Kidney (tissue), 14 donors: ENCODE data around the gene TRAPPC6A. TPM values are rescaled to one million over a fixed set of nuclear protein-coding genes. Genes with fewer than 3 reads are reported as not detected.

Experiments
- DNase-seq, 5 donors: peaks; one replicate each; pipeline ENCODE4 v3.0.0-alpha.2; 2013 to 2020
- FAIRE-seq: peaks from 2 replicates; lab custom pipeline; 2012; peaks lifted over from hg19 to GRCh38; lab: Jason Lieb, UNC
- H3K27ac ChIP-seq, 2 donors: one replicate each; pipeline ENCODE4 v1.7.0; 2013; ENCODE audit warnings: low read depth in 2 of 2, low read length in 2 of 2, inconsistent platforms in 1 of 2
- H3K27me3 ChIP-seq: one replicate; pipeline ENCODE4 v1.7.1; 2013; ENCODE audit warnings: low read length, inconsistent platforms; ENCODE audit not compliant: control insufficient read depth, insufficient read depth
- H3K36me3 ChIP-seq, 3 donors: one replicate each; pipeline versions ENCODE4 v1.7.0 to v1.7.1; 2013; ENCODE audit warnings: low read length in 3 of 3, control low read depth in 1 of 3, inconsistent platforms in 1 of 3; ENCODE audit not compliant: insufficient read depth in 3 of 3, control insufficient read depth in 2 of 3
- H3K4me1 ChIP-seq, 3 donors: one replicate each; pipeline versions ENCODE4 v1.7.0 to v1.7.1; 2013; ENCODE audit warnings: low read length in 3 of 3, inconsistent platforms in 1 of 3, low read depth in 1 of 3; ENCODE audit not compliant: control insufficient read depth in 2 of 3, insufficient read depth in 2 of 3
- H3K4me3 ChIP-seq, 3 donors: one replicate each; pipeline versions ENCODE4 v1.7.0 to v1.8.1; 2013; ENCODE audit warnings: low read length in 3 of 3, control low read depth in 1 of 3, inconsistent platforms in 1 of 3
- H3K9ac ChIP-seq, 3 donors: one replicate each; pipeline versions ENCODE4 v1.7.0 to v1.7.1; 2013; ENCODE audit warnings: low read length in 3 of 3, control low read depth in 1 of 3, inconsistent platforms in 1 of 3
- H3K9me3 ChIP-seq, 3 donors: one replicate each; pipeline versions ENCODE4 v1.7.0 to v1.7.1; 2013; ENCODE audit warnings: low read length in 3 of 3, control low read depth in 1 of 3, inconsistent platforms in 1 of 3; ENCODE audit not compliant: control insufficient read depth in 2 of 3, insufficient read depth in 1 of 3
- intact Hi-C: fragments of 100-400 bp; cut with DNase I; formaldehyde crosslinking; loops from one replicate; pipeline ENCODE4 v1.11.1; 2022
- polyA plus RNA-seq: library from polyadenylated mRNA; stranded (reverse); fragments of 350-450 nt; fragmentation: Illumina TruSeq; extraction: RNeasy Lipid Tissue Mini Kit (QIAGEN cat#74804); gene quantifications from one replicate; pipeline ENCODE4 v1.2.3, GENCODE V29; 2014; ENCODE audit warnings: low read depth, low replicate concordance; ENCODE audit not compliant: insufficient read depth
- total RNA-seq: library from RNA; stranded (reverse); fragmentation: NEBNext Ultra II Directional; extraction: Animal tissue kit (Norgen Biotek cat#: 25700); gene quantifications from one replicate; pipeline ENCODE4 v1.2.1, GENCODE V29; 2021
- TF ChIP-seq, protein P1 (sequence below): IDR thresholded peaks from 3 replicates; pipeline ENCODE4 v1.5.1; 2012; ENCODE audit warnings: mild to moderate bottlenecking, moderate library complexity, borderline replicate concordance; ENCODE audit not compliant: insufficient read depth; ENCODE audit errors: extremely low read depth
- donor health status: control.
- donor health status: control.
- donor health status: control.
- donor health status: control.
- donor health status: control.
- donor health status: DM: yes; HTN: yes; CAD: no.
- donor health status: Normal renal cell carcinoma (clear cell type).

Gene TRAPPC6A
- total and polyA plus RNA-seq, 2 donors from 2014 or later = 37.2 to 123 TPM

DNA sequence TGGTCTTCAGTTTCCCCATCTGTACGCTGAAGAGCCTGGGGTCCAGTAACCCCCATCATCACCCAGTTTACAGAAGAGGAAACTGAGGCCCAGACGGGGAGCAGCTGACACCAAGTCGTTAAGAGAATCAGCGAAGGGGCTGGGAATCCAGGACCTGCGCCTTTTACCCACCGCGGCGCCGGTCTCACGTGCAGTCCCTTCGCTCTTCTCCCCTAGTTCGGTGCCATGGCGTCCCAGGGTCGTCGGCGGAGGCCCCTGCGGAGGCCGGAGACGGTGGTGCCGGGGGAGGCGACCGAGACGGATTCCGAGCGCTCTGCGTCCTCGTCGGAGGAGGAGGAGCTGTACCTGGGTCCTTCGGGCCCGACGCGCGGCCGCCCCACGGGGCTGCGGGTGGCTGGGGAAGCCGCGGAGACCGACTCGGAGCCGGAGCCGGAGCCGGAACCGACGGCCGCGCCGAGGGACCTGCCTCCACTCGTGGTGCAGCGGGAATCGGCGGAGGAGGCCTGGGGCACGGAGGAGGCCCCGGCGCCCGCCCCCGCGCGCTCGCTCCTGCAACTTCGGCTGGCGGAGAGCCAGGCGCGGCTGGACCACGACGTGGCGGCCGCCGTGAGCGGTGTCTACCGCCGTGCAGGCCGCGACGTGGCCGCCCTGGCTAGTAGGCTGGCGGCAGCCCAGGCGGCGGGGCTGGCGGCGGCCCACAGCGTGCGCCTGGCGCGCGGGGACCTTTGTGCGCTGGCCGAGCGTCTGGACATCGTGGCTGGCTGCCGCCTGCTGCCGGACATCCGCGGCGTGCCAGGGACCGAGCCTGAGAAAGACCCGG, 1.2 kb upstream of the TRAPPC6A start:
- intact Hi-C loops = no loop called here
- H3K36me3 ChIP-seq = no peaks in the 10 kb centered on the region
- TF ChIP-seq, protein P1, sequence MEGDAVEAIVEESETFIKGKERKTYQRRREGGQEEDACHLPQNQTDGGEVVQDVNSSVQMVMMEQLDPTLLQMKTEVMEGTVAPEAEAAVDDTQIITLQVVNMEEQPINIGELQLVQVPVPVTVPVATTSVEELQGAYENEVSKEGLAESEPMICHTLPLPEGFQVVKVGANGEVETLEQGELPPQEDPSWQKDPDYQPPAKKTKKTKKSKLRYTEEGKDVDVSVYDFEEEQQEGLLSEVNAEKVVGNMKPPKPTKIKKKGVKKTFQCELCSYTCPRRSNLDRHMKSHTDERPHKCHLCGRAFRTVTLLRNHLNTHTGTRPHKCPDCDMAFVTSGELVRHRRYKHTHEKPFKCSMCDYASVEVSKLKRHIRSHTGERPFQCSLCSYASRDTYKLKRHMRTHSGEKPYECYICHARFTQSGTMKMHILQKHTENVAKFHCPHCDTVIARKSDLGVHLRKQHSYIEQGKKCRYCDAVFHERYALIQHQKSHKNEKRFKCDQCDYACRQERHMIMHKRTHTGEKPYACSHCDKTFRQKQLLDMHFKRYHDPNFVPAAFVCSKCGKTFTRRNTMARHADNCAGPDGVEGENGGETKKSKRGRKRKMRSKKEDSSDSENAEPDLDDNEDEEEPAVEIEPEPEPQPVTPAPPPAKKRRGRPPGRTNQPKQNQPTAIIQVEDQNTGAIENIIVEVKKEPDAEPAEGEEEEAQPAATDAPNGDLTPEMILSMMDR = no peak
- peak overlapping the region; percentile 91 to 99 (median 93) for H3K4me3 ChIP-seq
- no peaks in the 10 kb centered on the region for H3K9me3 ChIP-seq
- peak in 1 of 5 donors; percentile 72 for DNase-seq
- H3K9ac ChIP-seq = peak overlapping the region; percentile 54 to 88 (median 87)
- FAIRE-seq = no peak
- H3K27me3 ChIP-seq = no peaks in the 10 kb centered on the region
- H3K4me1 ChIP-seq = peaks cover 0 to 19% (median 4%) of the 10 kb centered on the region in 3 donors
- peak overlapping the region; percentile 82 to 91 for H3K27ac ChIP-seq

DNA sequence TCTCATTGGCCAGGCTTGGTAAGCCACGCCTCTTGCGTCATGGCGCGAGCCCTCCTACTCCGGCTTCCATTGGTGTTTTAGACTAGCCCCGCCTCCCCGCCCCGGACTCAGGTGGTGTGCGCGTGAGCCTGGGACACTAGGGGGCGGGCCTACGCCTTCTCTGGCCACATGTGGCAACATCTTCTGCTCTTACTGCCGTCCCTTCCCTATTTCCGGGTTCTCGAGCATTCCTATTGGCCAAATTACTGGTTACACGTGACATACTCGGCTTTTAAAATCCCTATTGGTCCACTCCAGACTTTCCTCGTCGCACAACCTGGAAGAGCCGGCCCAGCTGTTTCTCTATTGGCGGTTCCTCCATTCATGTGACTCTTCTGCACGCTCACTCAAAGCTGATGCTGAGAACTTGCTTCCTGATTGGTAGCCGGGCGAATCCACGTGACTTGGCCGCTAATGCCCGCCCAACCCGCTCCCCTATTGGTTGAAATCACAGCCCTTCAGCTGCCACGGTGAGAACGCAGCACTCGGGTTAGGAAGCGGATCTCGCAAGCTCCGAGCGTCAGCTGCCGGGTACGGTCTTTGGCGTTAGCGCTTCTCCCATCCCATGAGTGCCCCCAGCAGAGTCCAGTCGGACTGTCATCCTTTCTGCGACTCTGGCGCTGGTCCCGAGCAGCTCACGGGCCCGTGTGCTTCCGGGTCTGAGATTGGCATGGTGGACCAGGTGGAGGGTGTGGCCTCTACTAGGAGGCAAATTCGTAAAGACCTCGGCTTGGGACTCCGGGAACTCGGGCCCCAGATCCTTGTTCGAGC, 430 bp upstream of the TRAPPC6A start, which contains the start of gene BLOC1S3:
Gene BLOC1S3, plus strand, starts transcription at position 523 of the 810 bp plus-strand sequence. CDS start 513 bp downstream, outside the sequence.
- DNase-seq (peak; percentile 100), FAIRE-seq (peak; percentile 99)
- Histone ChIP-seq H3K4me3 (peak within 1 kb of the TSS; percentile 92 to 99 (median 93)), H3K4me1 (peaks cover 0 to 19% (median 4%) of the 10 kb centered on the region in 3 donors), H3K9me3 (no peaks in the 10 kb centered on the region), H3K27me3 (no peaks in the 10 kb centered on the region), H3K27ac (peak within 1 kb of the TSS; percentile 85 to 91), H3K36me3 (no peaks in the 10 kb centered on the region), H3K9ac (peak within 1 kb of the TSS; percentile 54 to 88 (median 87))
- intact Hi-C loops = no loop called here
- TF ChIP-seq, protein P1 = peak; percentile 22

DNA sequence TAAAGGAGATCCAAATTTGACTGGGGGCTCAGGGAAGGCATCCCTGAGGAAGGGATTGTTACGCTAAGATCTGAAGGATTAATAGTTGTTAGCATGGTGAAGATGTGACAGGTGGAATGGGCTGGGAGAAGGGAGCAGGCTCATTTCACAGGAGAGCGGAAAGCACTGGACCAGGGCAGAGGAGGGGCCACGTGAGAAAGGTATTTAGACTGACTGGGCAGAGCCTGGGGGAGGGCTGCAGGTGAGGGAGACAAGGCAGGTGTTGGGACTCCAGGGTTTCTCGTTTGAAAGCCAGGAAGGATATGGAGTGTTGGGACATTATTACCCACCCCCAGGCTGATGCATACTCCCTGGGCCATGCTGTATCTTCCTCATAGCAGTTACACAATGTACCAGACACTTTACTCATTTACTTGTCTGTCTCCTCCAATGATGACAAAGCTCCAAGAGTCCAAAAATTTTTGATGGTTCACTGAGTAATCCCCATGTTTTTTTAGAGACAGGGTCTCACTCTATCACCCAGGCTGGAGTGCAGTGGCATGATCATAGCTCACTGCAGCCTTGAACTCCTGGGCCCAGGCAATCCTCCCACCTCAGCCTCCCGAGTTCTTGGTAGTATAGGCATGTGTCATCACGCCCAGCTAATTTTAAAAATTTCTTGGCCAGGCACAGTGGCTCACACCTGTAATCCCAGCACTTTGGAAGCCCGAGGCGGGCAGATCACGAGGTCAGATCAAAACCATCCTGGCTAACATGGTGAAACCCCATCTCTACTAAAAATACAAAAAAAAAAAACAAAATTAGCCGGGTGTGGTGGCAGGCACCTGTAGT, 2.3 kb downstream of the TRAPPC6A start:
- TF ChIP-seq, protein P1 = no peak
- intact Hi-C loops = no loop called here
- Histone ChIP-seq H3K9ac (no peak overlapping the region), H3K27ac (no peak overlapping the region), H3K4me1 (peaks cover 0 to 15% (median 4%) of the 10 kb centered on the region in 3 donors), H3K36me3 (no peaks in the 10 kb centered on the region), H3K27me3 (no peaks in the 10 kb centered on the region), H3K9me3 (no peaks in the 10 kb centered on the region), H3K4me3 (no peak overlapping the region)
- no peak for FAIRE-seq
- peak in 4 of 5 donors; percentile 38 to 67 (median 58) for DNase-seq
